Measurements from ENCODE around the gene APOO. TPM values are rescaled to one million over a fixed set of nuclear protein-coding genes. Genes with fewer than 3 reads are reported as not detected.

The APOO gene
- total RNA-seq, 1 experiment from 2014 or later: 95.3 TPM

GRCh38 chrX:23944234-23944633, 36.5 kb upstream of the APOO start:
- Histone ChIP-seq H3K4me2 (ENCODE audit: insufficient read depth, insufficient read length, low read length) (no peak overlapping the region), H3K79me1 (ENCODE audit: insufficient read depth, low read depth, low read length, poor library complexity, severe bottlenecking) (no peaks in the 10 kb centered on the region), H2BK20ac (ENCODE audit: low read depth, low read length, poor library complexity, severe bottlenecking) (no peak overlapping the region), H4K91ac (ENCODE audit: insufficient read length, low read depth, low read length) (no peak overlapping the region), H3K9me3 (ENCODE audit: control insufficient read depth, low read depth, low read length) (no peaks in the 10 kb centered on the region), H4K20me1 (ENCODE audit: control insufficient read depth, insufficient read depth, insufficient read length) (no peaks in the 10 kb centered on the region), H4K8ac (replicated peaks; ENCODE audit: insufficient read length, low read depth, low read length) (no peak overlapping the region), H3T11ph (ENCODE audit: low read length) (no peak overlapping the region), H2BK120ac (ENCODE audit: low read depth, low read length, poor library complexity, severe bottlenecking) (no peak overlapping the region), H2BK12ac (ENCODE audit: insufficient read length, low read depth, low read length) (no peak overlapping the region), H2AK5ac (ENCODE audit: insufficient read length, low read length) (no peak overlapping the region), H2BK15ac (ENCODE audit: low read depth, low read length) (no peak overlapping the region), H3K56ac (ENCODE audit: insufficient read length, low read depth, low read length) (no peak overlapping the region), H3K27me3 (ENCODE audit: insufficient read depth, low read length) (no peaks in the 10 kb centered on the region), H4K5ac (ENCODE audit: insufficient read length, low read depth, low read length) (no peak overlapping the region), H3K4me1 (ENCODE audit: insufficient read depth, low read length) (no peaks in the 10 kb centered on the region; the same call in 1 of the 2 replicates), H3K18ac (ENCODE audit: insufficient read length, low read depth, low read length) (no peak overlapping the region), H3K23ac (ENCODE audit: insufficient read length, low read depth, low read length) (no peak overlapping the region), H2BK5ac (ENCODE audit: insufficient read length, low read length) (no peak overlapping the region), H3K79me2 (ENCODE audit: insufficient read depth, low read length) (no peaks in the 10 kb centered on the region), H3K9ac (ENCODE audit: extremely low read depth, insufficient read length, low read length) (peak overlapping the region; percentile 14), H3K4ac (ENCODE audit: low read depth, low read length) (no peak overlapping the region), H3K23me2 (ENCODE audit: insufficient read length, low read depth, low read length, poor library complexity, severe bottlenecking) (no peaks in the 10 kb centered on the region), H3K14ac (ENCODE audit: insufficient read depth, low read length) (no peak overlapping the region), H2AFZ (ENCODE audit: low read length) (no peak overlapping the region), H3K27ac (ENCODE audit: insufficient read length, low read depth, low read length) (no peak overlapping the region)
- no peaks in the 10 kb centered on the region for H3K9me3 Mint-ChIP-seq
- TF ChIP-seq, protein P1, sequence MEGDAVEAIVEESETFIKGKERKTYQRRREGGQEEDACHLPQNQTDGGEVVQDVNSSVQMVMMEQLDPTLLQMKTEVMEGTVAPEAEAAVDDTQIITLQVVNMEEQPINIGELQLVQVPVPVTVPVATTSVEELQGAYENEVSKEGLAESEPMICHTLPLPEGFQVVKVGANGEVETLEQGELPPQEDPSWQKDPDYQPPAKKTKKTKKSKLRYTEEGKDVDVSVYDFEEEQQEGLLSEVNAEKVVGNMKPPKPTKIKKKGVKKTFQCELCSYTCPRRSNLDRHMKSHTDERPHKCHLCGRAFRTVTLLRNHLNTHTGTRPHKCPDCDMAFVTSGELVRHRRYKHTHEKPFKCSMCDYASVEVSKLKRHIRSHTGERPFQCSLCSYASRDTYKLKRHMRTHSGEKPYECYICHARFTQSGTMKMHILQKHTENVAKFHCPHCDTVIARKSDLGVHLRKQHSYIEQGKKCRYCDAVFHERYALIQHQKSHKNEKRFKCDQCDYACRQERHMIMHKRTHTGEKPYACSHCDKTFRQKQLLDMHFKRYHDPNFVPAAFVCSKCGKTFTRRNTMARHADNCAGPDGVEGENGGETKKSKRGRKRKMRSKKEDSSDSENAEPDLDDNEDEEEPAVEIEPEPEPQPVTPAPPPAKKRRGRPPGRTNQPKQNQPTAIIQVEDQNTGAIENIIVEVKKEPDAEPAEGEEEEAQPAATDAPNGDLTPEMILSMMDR (conservative IDR thresholded peaks at IDR 0.05): no peak
- no peak overlapping the region for H3K27ac Mint-ChIP-seq
- DNase-seq: no peak
- no peaks in the 10 kb centered on the region; a peak in 1 of 7 replicates for H3K36me3 Mint-ChIP-seq (ENCODE audit: insufficient read depth in 1 of 3, low read depth in 3 of 3)
- peaks cover 11 to 21% of the 10 kb centered on the region in 2 experiments for H3K4me1 Mint-ChIP-seq
- H3K27me3 Mint-ChIP-seq (ENCODE audit: low read depth): peaks cover 4% of the 10 kb centered on the region; the same call in 1 of the 2 replicates
- no CpG with 5 or more reads among the region's 1 CpG for WGBS (ENCODE audit: extremely low coverage, insufficient read length, low lambda C conversion rate)
- H3K4me3 Mint-ChIP-seq: no peak overlapping the region

Data from H9 (cell line).